Astrocyte of the spinal cord (primary cell): ENCODE measurements around the gene ZNF660.
"Not testable (repeated sequence)": the region's sequence is repeated elsewhere in the genome, so short reads cannot be mapped to it uniquely, and the experiment has no call there.

Experiments
- DNase-seq: peaks from one replicate; pipeline ENCODE4 v3.0.0; 2011; ENCODE audit warnings: low read depth, low spot score
- H3K4me3 ChIP-seq: 2 replicates; pipeline ENCODE4 v1.5.1; 2011; ENCODE audit warnings: low read depth, mild to moderate bottlenecking, low read length, moderate library complexity
- in situ Hi-C: cut with HindIII; loops from 2 replicates; pipeline ENCODE4 v1.10.0; 2017; ENCODE audit warnings: low sequenced_read_pairs
- TF ChIP-seq, protein P1 (sequence below): IDR thresholded peaks from 2 replicates; pipeline ENCODE4 v1.5.1; 2012; ENCODE audit warnings: low read depth, mild to moderate bottlenecking, low read length, inconsistent platforms

ZNF660 gene

DNA sequence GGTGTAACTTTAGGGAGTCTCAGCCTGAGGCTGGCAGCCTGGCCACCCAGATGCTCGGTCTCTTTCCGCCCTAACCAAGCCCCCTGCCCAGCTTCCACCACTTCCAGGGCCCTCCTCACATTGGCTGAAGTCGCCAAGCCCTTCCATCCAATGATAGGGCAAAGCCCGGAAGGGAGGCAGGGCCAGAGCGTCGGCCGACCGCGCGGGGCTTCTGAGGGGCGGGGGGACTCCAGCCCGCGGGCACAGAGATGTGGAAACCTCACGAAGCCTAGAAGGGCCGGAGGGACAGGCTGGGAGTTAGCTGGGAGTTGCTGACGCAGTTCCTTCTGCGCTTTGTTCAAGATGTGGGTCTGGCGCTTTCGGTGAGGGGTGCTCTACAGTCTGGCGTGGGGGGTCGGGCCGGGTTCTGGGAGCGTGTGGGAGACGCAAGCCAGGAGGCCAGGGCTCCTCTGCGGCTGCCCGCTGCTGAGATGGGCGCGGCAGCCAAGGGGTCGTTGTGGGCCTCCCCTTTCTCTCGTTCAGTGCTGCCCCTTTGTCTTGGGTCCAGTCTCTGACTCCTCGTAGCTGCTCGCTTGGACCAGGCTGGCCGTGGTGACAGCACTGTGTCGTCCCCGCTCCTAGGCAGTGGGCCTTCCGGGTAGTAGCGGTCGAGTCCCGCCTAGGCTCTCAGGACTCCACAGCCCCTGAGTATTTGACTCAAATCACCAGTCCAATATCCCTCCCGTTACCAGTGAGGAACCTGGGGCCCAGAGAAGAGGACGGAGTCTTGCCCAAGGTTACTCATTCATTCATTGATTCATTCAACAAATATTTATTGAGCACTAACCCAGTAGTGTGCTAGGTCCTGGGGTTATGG lies at the start of gene ZNF660:
Gene ZNF660, plus strand, starts transcription at position 319 of the 856 bp plus-strand sequence. CDS start 9,230 bp downstream, outside the sequence.
- in situ Hi-C loops = no loop called here
- TF ChIP-seq, protein P1, sequence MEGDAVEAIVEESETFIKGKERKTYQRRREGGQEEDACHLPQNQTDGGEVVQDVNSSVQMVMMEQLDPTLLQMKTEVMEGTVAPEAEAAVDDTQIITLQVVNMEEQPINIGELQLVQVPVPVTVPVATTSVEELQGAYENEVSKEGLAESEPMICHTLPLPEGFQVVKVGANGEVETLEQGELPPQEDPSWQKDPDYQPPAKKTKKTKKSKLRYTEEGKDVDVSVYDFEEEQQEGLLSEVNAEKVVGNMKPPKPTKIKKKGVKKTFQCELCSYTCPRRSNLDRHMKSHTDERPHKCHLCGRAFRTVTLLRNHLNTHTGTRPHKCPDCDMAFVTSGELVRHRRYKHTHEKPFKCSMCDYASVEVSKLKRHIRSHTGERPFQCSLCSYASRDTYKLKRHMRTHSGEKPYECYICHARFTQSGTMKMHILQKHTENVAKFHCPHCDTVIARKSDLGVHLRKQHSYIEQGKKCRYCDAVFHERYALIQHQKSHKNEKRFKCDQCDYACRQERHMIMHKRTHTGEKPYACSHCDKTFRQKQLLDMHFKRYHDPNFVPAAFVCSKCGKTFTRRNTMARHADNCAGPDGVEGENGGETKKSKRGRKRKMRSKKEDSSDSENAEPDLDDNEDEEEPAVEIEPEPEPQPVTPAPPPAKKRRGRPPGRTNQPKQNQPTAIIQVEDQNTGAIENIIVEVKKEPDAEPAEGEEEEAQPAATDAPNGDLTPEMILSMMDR = no peak
- peak within 1 kb of the TSS; percentile 72 for H3K4me3 ChIP-seq
- DNase-seq = peak; percentile 85

- TF ChIP-seq, protein P1 = no peak
- in situ Hi-C loops = no loop called here
- no peak for DNase-seq
- H3K4me3 ChIP-seq = no peak overlapping the region
Measured at GRCh38 chr3:44535364-44535763, 49.4 kb upstream of the ZNF660 start.

DNA sequence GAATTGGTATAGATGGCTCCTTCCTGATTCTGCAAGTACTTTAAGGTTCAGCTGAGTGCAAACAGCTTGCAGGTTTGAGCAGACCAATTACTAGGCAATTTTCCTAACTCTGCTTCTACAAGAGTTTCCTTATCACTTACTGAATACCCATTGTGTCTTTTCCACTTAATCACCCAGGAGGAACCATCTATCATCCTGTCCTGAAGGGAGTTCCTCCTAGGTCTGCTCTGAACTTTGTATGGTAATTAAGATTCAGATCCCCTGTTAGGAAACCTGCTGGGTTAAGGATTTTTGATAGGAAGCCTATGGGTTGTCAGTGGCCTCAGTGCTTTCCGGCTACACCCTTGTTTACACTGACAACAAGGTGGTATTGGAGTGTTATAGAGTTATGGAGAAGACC lies 40.0 kb upstream of the ZNF660 start:
- DNase-seq, in situ Hi-C loops, H3K4me3 ChIP-seq: not testable (repeated sequence)

- DNase-seq = peak; percentile 55
- TF ChIP-seq, protein P1 = peak; percentile 14
- in situ Hi-C loops = no loop called here
- peak within 1 kb of the TSS; percentile 77 for H3K4me3 ChIP-seq
Measured at GRCh38 chr3:44554626-44555592, 29.9 kb upstream of the ZNF660 start, which contains the start of gene ZKSCAN7. Gene ZKSCAN7 (plus strand): TSS chr3:44555193. CDS start chr3:44557048, 1,855 bp downstream.

DNA sequence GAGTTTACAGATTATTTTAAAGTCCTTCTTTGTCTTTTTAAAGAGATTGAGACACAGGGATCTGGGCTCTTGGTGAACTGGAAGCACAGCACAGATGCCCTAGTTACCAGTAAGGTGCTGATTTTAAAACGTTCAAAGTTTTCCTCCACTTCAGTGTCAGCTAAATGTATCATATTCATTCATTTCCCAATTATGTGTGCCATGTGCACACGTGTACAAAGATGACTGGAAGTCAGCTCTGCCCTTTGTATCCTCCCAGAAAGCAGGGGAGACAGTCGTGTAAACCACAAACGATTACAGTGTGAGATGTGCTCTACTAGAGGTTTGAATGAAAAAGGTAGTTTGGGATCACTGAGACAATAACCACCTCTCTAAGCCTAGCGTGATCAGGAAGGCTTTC lies 29.0 kb upstream of the ZNF660 start:
- DNase-seq = peak; percentile 16
- TF ChIP-seq, protein P1 = no peak
- in situ Hi-C loops = no loop called here
- peak overlapping the region; percentile 77 for H3K4me3 ChIP-seq

DNA sequence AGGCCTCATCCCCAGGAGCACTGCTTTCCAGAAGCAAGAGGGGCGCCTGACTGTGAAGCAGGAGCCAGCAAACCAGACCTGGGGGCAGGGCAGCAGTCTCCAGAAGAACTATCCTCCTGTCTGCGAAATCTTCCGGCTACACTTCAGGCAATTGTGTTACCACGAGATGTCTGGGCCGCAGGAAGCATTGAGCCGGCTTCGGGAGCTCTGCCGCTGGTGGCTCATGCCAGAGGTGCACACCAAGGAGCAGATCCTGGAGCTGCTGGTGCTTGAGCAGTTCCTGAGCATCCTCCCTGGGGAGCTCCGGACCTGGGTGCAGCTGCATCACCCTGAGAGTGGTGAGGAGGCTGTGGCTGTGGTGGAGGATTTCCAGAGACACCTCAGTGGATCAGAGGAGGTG lies 27.7 kb upstream of the ZNF660 start:
- no peak for DNase-seq
- TF ChIP-seq, protein P1 = no peak
- no peak overlapping the region for H3K4me3 ChIP-seq
- in situ Hi-C loops = no loop called here
